Regular cardiac myocyte (primary cell): Measurements from ENCODE around the gene DYNLL1. TPM values are rescaled to one million over a fixed set of nuclear protein-coding genes. Genes with fewer than 3 reads are reported as not detected.

ENCODE experiments used
- total RNA-seq: library from RNA; depleted of rRNA; stranded (reverse); fragments of >200 nt; gene quantifications from 2 replicates; pipeline ENCODE4 v1.2.3, GENCODE V29; 2014

The DYNLL1 gene
- 169 and 450 TPM in 2 replicates for total RNA-seq

GRCh38 chr12:120495731-120496412 is at the start of gene DYNLL1:
DYNLL1 (plus strand) TSS chr12:120496113; CDS start chr12:120496422, 309 bp downstream.

GRCh38 chr12:120469450-120470149 is 26.3 kb upstream of the DYNLL1 start, which contains the start of gene SRSF9:
SRSF9 (minus strand) TSS chr12:120469748; CDS start chr12:120469609, 139 bp downstream.

GRCh38 chr12:120528861-120529525 is 33.1 kb downstream of the DYNLL1 start, which contains the start of gene COQ5:
COQ5 (minus strand) TSS chr12:120529158; CDS start chr12:120529141, 17 bp downstream.

GRCh38 chr12:120534203-120534702 is 38.3 kb downstream of the DYNLL1 start, which contains the start of gene RNF10:
RNF10 (plus strand) TSS chr12:120534356; CDS start chr12:120534812, 456 bp downstream.

Other genes with a start within 250 kb of the DYNLL1 start
- 15.8 and 60.2 TPM in 2 replicates for gene PXN, start 230.4 kb upstream of the DYNLL1 start, total RNA-seq
- gene RNU4-2, start 204.2 kb upstream of the DYNLL1 start, total RNA-seq = under 0.01 TPM in 2 replicates
- gene RNU4-1, start 202.9 kb upstream of the DYNLL1 start, total RNA-seq = under 0.01 TPM in 1 of 2 replicates, not detected in the other
- 0.96 and 2.8 TPM in 2 replicates for gene SIRT4, start 193.8 kb upstream of the DYNLL1 start, total RNA-seq
- not detected in 2 replicates for gene PLA2G1B, start 168.3 kb upstream of the DYNLL1 start, total RNA-seq
- not detected in 2 replicates for gene MSI1, start 126.9 kb upstream of the DYNLL1 start, total RNA-seq
- 729 and 777 TPM in 2 replicates for gene COX6A1, start 58.0 kb upstream of the DYNLL1 start, total RNA-seq
- 17.5 and 47.0 TPM in 2 replicates for gene TRIAP1, start 49.7 kb upstream of the DYNLL1 start, total RNA-seq
- gene GATC, start 49.7 kb upstream of the DYNLL1 start, total RNA-seq = 18.4 and 24.0 TPM in 2 replicates
- 167 and 251 TPM in 2 replicates for gene SRSF9, start 26.4 kb upstream of the DYNLL1 start, total RNA-seq
- 30.9 and 36.4 TPM in 2 replicates for gene COQ5, start 33.0 kb downstream of the DYNLL1 start, total RNA-seq
- gene RNF10, start 38.2 kb downstream of the DYNLL1 start, total RNA-seq = 95.3 and 136 TPM in 2 replicates
- 32.1 and 99.1 TPM in 2 replicates for gene POP5, start 85.3 kb downstream of the DYNLL1 start, total RNA-seq
- gene CABP1, start 144.5 kb downstream of the DYNLL1 start, total RNA-seq = 10.7 and 16.1 TPM in 2 replicates
- gene MLEC, start 191.0 kb downstream of the DYNLL1 start, total RNA-seq = 165 and 193 TPM in 2 replicates
- 22.8 and 27.0 TPM in 2 replicates for gene UNC119B, start 214.3 kb downstream of the DYNLL1 start, total RNA-seq
- gene ACADS, start 229.7 kb downstream of the DYNLL1 start, total RNA-seq = 5.2 and 7.6 TPM in 2 replicates